NCI-H1436 (cell line): ENCODE measurements around the gene SLC16A1.

ENCODE experiments used
- DNase-seq: peaks from one replicate; lab custom pipeline; 2025; lab: John Stamatoyannopoulos, UW

Gene SLC16A1

DNA sequence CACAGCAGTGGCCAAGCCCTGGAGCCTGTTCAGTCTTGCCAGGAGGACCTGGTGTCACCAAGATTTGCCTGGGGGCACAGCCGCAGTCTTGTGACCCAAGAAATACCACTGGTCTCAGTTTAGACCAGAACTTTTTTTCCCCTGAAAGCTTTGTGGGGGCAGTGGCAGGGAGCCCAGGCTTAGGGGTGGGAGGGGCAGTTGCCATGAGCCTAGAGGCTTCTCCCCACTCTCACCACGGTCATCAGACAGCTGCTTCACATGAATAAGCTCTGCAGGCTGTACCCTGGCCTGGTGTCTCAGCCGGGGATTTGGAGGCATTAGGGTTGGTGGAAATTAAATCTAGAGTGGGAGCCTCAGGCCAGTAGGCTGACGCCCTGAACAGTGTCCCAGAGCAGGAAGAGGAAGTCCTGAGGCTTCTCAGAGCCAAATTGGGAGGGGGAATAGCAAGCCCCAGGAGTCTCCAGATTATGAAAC lies 73.7 kb downstream of the SLC16A1 start:
- no peak for DNase-seq

DNA sequence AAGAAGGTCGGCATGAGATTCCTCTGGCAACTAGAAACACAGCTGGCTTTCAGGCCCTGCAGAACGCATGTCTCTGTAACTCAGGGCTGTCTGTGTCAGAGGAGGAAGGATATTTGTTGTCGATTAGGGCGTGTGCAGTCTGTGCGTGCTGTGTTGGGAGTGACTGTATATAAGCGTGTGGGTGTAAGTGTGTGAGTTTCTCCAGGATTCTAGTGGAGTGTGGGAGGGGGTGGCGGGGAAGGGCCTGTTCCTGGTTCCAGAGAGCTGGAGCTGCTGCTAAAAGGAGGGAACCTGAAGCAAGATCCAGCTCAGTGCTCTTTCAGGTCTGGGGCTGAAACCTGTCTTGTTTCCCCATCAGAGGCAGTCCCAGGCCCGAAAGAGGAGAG lies 74.3 kb downstream of the SLC16A1 start:
- DNase-seq: no peak

DNA sequence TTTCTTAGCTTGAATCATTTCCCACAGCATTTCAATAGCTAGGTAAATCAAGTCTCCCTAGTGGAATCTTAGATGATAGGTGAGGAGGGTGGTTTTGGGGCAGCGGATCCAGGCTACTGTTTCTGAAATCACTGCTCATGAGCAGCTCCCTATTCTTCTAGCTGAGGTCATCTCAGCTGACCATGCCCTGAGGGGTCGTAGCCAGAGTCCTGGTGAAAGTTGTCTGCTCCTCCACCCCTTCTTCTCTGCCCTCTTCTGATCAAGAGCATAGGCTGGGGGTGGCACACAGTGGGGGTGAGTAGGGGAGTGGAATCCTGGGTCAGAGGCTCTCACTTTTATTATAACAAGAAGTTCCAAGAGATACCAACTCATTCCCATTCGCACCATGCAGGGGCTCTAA lies 76.2 kb downstream of the SLC16A1 start:
- DNase-seq: no peak

DNA sequence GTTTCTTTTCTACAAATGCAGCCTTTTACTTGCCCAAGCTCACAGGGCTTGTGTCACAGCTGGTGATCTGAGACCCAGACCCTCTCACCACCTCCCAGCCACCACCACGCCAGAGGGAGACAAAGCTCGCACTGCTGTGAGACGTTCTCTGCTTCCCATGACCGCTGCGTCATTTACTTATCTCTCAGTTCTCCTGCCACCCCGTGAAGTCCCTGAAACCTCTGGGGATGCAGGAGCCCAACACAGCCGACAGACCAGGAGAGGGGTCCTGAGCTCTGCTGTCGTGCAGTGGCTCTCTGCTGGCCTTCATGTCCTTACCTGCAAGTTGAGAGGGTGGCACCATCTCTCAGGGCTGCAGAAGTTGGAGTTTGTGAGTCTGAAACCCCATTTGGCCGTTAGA lies 77.7 kb downstream of the SLC16A1 start:
- DNase-seq: no peak

DNA sequence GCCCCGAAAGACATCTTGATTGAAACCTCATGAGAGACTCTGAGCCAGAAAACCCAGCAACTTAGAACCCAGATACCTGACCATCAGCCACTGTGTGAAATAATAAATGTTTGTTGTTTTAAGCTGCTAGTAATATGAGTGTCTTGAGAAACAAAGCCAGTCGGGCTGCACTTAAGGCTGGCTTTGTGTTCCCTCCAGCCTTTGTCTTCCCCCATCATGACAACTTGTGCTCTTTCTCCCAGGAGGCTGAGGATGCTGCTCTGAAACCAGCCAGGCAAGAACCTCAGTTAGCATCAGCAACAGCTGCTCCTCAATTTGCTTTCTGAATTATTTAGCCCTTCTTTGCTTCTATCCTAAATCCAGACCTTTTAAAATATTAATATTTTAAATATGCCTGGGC lies 78.2 kb downstream of the SLC16A1 start:
- no peak for DNase-seq

DNA sequence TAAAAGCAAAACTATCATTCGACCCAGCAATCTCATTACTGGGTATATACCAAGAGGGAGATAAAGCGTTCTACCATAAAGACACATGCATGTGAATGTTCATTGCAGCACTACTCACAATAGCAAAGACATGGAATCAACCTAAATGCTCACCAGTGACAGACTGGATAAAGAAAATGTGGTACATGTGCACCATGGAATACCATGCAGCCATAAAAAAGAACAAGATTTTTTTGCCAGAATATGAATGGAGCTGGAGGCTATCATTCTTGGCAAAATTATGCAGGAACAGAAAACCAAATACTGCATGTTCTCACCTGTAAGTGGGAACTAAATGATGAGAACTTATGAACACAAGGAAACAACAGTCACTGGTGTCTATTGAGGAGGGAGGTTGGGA lies 79.7 kb downstream of the SLC16A1 start:
- DNase-seq: no peak

DNA sequence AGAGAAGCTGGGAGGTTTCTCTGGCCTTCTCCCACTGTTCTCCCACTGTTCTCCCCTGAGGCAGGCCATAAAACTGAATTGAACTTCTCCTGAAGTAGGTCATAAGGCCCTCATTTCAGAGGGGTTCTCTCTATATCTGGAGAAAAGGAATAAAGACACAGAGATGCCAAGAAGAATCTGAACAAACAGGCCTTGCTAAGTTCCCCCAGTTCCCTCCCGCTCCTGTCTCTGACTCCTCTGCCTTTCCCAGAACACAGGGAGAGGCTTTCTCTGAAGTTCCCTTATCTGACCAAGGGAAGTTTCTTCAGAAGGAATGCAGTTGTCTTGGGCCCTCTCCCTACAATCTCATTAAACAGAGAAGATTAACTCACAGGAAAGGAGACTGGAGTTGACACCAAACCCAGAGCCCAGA lies 83.4 kb downstream of the SLC16A1 start:
- no peak for DNase-seq

DNA sequence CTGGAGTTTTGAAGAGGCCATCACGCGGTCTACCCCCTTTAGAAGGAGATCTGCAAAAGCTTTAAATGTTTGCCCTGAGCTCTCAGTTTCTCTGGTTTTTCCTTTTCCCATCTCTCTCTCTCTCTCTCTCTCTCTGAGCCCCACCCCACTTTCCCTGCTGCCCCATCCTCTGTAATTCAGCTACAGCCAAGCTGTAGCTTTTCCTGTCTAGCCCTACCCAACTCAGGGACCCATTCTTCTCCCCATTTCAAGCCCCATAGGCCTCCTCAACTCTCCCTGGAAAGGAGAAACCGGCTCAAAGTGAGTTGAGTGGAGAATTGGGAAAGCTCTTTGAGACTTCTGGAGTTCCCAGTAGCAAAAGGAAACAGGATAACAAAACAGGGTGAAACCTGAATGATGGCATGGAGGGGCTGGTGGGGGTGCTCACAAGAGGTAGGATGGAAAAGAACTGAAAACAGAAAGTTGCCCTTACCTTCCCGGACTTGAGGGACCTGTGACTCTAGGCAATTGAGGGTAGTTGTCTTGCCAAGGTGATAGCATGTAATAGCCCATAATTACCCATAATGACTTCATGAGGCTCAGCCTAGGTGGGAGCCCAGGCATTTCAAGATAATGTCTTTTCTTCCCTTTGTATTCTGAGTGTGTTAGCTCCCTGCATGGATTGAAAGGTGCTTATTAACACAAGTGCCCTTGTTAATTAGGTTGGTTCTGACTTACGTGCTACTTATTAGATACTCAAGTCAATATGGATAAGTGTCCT lies 84.9 kb downstream of the SLC16A1 start:
- DNase-seq: peak; percentile 72

DNA sequence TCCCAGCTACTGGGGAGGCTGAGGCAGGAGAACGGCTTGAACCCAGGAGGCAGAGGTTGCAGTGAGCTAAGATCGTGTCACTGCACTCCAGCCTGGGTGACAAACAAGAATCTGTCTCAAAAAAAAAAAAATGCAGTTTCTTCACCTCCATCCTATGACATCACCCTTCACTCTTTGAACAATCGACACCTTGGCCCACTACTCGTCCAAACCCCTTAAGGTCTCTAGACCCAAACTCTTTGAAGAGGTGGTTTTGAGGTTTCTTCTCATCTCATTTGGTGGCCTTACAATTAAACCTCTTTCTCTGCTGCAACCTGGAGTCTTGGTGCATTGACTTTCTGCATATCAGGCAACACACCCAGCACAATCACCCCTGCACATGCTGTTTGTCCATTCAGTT lies 86.1 kb downstream of the SLC16A1 start:
- no peak for DNase-seq

DNA sequence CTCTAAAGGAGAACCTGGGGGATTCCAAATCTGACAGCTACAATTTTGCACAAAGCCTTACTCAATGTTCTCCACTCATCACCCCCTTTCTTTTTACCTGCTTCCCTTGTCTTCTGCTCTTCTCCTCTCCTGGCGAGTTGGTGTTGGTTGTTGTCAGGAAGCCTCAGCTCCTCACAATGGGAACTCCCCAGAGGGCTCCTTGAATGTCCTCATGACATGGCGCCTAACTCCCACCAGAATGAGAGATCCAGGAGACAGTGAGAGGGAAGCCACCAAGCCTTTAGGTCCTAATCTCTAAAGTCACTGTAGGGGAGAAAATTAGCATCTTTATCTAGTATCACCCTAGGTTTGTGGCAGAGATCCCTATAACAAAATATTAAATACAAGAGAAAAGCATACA lies 87.8 kb downstream of the SLC16A1 start:
- DNase-seq: no peak

DNA sequence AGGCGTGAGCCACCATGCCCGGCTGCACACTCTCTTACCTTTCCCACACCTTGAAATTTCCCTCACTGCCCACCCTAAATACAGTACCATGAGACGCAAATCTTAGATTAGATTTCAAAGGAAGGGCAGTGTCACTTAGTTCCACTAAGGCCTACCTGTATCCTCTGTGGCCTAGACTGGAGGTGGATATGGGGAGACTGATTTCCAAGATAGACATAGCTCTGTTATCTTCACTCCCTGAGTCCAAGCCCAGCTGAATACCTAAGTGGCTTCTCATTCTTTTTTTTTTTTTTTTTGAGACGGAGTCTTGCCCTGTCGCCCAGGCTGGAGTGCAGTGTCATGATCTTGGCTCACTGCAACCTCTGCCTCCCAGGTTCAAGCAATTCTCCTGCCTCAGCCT lies 89.0 kb downstream of the SLC16A1 start:
- no peak for DNase-seq

DNA sequence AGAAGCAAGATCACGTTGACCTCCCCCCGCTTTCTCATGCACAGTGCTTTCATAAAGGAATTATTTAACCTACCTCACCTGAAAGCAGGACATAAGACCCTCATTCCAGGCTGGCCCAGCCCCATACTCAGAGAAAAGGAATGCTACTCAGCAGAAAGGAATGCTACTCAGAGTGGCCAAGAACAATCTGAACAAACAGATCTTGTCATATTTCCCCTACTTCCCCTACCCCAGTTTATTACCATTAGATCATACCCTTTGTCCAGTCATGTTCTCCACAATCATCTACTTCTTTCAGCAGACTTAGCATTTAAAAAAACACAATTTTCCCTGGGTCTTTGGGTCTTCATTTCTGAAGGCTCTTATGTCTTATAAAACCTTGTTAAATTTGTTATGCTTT lies 89.8 kb downstream of the SLC16A1 start:
- DNase-seq: no peak

DNA sequence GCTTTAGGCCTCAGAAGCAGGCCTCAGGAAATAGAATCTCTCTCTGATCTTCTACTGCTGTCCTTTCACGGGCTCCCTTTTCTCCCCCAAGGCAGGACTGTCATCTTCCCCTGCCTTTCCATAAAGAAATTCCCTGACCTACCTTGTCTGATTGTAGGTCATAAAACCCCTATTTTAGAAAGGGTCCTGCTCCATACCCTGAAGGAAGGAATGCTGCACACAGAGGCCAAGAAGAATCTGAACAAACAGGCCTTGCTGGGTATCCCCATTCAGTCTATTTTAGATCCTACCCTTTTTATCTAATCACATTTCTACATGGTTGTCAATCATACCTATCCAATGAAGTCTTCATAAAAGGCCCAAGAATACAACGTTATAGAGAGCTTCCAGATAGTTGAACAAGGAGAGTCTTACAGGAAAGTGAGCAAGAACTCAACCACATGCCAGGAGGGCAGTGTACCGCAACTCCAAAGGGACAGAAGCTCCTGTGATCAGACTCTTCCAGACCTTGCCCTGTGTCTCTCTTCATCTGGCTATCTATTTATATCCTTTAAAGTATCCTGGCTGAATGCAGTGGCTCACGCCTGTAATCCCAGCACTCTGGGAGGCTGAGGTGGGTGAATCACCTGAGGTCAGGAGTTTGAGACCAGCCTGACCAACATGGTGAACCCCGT lies 93.1 kb downstream of the SLC16A1 start:
- no peak for DNase-seq
